NCI-H524 treated with DMSO at 0.1 percent for 48 hours (cell line): ENCODE results near the gene ZHX3.

Experiments
- DNase-seq: peaks from one replicate; lab custom pipeline; 2025; lab: John Stamatoyannopoulos, UW

Gene ZHX3, protein sequence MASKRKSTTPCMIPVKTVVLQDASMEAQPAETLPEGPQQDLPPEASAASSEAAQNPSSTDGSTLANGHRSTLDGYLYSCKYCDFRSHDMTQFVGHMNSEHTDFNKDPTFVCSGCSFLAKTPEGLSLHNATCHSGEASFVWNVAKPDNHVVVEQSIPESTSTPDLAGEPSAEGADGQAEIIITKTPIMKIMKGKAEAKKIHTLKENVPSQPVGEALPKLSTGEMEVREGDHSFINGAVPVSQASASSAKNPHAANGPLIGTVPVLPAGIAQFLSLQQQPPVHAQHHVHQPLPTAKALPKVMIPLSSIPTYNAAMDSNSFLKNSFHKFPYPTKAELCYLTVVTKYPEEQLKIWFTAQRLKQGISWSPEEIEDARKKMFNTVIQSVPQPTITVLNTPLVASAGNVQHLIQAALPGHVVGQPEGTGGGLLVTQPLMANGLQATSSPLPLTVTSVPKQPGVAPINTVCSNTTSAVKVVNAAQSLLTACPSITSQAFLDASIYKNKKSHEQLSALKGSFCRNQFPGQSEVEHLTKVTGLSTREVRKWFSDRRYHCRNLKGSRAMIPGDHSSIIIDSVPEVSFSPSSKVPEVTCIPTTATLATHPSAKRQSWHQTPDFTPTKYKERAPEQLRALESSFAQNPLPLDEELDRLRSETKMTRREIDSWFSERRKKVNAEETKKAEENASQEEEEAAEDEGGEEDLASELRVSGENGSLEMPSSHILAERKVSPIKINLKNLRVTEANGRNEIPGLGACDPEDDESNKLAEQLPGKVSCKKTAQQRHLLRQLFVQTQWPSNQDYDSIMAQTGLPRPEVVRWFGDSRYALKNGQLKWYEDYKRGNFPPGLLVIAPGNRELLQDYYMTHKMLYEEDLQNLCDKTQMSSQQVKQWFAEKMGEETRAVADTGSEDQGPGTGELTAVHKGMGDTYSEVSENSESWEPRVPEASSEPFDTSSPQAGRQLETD

DNA sequence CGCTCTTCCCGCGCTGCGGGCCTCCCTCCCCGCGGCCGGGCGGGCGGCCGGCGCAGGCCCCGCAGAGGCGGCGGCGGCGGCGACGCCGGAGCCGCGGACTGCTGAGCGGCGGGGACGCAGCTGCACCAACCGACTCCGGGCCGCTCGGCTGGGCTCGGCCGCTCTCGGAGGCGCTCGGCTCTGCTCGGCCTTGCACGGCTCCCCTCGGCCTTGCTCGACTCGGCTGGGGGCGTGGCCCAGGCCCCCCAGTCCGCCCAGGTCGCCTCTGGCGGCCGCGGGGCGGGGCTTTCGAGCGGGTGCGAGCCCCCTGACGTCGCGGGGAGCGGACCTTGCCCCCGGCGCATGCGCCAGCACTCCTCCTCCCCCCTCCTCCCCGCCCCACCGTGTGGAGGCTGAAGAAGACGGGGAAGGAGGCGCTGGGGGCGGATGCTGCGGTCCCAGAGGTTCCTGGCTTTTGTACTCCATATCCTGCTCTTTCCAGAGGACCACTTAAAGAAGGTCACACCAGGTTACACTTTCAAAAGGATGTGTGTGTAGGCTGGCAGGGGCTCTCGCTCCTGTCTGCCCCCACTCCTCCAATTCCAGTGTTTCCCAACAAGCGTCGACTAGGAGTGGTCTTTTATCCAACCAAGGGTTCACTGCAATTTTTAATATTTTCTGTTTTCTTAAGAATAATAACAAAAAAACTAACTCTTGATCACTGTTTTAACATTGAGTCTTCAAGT is at the start of gene ZHX3:
Gene ZHX3, minus strand, starts transcription at position 186 of the 725 bp plus-strand sequence. CDS start 112,815 bp downstream, outside the sequence.
- peak; percentile 80 for DNase-seq

DNA sequence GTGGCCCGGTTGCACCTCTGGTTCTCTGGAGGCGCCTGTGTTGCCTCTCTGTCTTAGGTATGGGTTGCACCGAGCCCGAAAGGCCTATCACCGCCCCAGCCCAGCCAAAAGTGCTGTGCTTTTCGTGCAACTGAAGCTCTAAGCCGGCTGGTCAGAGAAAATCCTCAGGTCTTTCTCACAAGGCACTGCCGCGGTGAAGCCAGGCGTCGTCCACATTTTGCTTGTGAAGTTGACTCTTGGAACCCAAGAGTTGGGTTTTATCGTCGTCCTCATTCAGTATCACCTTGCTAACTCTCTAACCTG is 49.8 kb upstream of the ZHX3 start:
- DNase-seq = no peak

DNA sequence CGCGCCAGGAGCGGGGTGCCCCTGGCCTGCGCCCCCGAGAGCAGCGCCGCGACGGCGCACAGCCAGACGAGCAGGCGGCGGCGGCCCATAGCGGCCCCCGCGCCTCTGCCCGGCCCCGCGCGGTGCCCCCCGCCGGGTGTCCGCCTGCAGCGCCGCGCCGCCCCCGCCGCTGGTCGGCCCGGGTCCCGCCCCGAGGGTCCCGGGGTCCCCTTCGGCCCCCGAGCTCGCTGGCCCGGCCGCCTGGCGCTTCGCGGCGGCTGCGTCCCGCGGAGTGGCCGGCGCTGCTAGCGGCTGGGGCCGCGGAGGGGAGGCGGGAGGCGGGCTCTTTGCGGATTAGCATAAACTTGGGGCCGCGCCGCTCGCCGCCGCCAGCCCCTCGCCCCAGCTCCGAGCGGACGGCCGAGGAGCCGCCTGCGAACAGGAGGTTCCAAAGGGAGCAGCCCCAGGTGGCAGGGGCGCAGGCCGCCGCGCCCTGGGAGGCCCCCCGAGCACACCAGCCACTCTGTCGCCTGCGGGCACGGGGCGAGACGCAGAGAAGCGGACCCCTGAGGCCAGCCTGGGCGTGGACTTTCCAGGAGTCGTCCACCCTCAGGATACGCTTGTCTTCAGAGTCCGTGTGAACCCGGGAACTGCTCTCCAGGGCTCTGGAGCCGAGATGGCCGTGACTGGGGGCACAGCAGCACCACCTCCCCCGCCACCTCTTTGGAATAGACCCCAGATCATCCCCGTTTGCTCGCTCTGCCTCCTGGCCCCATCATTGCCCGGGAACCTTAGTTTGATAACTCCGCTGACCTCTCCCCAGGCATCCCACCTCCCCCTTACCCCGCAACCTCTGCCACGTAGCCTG is 49.2 kb upstream of the ZHX3 start, which contains the start of gene EMILIN3:
Gene EMILIN3, minus strand, starts transcription at position 273 of the 847 bp plus-strand sequence. Its CDS starts 184 bp downstream, at position 89.
- DNase-seq = no peak

DNA sequence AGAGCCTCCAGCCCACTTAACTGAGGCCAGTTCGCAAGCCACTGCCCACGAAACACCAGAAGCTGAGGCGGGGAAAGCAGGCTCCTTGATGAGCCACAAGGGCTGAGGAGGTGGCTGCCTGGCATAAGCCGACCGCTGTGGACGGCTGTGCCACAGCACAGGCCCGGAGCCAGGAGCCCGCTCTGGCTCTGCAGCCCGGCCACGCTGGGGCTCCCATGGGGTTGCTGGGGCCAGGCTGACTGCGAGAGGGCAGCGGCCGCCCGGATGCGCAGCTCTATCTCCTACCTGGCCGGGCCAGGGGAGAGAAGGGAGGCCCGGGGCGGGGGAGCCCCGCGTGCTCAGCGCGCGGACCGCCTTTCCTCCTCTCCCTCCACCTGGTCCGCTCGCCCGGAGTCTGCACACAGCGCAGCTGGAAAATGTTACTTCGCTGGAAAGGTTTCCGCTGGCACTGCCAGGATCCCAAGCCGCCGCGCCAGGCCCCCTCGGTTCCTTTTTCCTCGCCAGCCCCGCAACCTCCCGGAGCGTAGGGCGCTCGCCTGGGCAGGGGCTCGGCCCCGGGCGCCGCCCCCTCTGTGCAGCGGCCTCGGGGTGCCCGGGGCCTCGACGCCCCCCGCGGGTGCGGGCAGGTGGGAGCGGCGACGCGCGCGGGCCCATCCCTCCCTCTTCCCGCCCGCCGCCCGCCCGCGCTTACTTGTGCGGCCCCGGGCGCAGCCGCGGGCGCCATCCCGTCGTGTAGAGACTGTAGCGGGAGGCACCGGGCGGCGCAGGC is 48.4 kb upstream of the ZHX3 start:
- DNase-seq = no peak

DNA sequence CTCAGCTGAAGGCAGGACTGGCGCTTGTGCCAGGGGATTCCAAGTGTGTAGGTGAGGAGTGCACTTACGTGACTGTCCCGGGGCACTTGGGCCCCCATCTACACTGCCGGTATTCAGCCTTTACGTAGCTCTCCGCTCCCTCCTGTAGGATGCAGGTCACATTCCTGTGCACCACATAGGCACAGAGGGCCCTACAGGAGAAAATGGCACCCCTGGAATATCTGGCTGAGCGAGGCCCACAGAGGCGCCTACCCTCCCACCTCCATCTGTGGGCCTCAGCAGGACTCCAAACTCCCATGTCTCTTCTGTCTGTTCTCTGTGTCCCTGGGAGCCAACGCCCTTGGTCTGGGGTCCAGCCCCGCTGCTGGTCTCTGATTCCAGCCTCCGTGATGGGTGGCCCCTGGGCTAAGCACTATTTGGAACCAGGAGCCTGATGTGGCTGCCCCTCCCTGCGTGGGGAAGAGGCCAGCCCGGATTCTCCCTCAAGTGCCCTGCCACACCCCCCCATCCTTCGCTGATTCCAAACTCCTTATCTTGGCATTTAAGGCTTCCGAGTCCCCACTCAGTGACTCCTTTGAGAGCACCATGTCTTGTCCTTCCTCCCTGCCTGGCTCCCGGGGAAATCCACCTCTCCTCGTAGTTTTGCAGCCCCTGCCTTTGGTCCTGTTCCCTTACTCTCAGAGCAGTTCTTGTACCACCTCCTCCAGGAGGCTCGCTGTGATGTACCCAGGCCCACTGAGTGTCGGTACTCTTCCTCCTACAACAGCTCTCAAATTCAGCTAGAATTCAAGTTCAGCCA is 47.6 kb upstream of the ZHX3 start:
- DNase-seq = no peak

DNA sequence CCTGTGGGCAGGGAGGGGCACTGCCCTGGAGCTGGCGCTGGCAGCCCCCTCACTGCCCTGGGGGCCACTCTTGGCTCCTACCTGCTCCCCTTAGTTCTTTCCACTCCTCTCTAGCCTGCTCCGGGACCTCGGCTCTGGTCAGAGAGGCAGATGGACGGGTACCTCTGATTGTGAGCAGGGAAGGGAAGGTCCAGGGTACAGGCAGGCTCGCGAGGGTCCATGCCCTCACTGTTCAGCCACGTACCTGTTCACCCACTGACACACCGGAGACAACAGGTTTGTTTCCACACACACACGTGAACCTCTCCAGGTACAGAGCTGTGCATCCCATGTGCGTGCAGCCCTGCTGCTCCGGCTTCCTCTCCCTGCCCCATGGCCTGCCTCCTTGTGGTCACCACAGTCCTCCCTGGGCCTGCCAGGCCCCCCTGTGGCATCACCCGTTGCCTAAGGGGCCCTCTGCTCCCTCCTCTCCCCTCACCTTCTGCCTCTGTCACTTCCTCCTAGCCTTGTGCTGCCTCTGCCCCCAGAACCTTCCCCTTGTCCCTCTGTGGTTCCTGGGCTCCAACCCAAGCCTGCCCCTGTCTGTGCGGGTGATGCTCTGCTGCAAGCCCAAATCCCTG is 46.8 kb upstream of the ZHX3 start:
- no peak for DNase-seq

DNA sequence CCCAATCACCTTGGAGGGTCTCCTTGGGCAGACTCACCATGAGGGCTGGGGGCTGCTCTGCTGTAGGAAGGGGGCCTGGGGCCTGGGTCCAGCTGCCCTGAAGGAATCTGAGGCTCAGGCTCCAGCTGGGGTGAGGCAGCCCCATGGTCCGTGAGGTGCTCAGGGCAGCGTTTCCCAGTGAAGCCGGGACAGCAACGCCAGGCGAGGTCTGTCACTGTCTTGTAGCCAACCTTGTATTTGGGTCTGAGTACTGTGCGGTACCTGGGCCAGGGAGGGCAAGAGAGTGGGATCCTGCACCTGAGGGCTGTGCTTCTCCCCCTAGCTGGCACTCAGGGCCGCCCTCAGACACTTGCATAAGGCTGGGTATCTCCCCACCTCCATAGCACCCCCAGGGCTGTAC is 46.1 kb upstream of the ZHX3 start:
- DNase-seq = no peak

DNA sequence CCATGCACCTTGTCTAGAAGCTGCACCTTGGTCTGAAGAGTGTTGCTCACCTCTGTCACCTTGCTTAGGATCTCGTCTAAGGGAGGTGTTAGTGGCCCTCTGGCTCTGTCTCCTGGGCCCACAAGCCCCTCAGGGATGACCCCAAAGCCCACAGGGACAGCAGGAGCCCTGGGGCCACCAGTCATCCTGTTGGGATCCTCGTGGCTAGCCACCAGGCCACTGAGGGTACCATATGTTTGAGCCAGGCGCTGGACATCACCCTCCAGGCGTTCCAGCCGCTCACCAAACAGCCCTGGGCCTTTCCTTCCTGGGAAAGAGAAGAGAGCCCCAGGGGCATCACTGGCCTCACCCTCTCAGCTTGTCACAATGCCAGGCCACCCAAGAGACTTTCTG is 45.2 kb upstream of the ZHX3 start:
- no peak for DNase-seq

DNA sequence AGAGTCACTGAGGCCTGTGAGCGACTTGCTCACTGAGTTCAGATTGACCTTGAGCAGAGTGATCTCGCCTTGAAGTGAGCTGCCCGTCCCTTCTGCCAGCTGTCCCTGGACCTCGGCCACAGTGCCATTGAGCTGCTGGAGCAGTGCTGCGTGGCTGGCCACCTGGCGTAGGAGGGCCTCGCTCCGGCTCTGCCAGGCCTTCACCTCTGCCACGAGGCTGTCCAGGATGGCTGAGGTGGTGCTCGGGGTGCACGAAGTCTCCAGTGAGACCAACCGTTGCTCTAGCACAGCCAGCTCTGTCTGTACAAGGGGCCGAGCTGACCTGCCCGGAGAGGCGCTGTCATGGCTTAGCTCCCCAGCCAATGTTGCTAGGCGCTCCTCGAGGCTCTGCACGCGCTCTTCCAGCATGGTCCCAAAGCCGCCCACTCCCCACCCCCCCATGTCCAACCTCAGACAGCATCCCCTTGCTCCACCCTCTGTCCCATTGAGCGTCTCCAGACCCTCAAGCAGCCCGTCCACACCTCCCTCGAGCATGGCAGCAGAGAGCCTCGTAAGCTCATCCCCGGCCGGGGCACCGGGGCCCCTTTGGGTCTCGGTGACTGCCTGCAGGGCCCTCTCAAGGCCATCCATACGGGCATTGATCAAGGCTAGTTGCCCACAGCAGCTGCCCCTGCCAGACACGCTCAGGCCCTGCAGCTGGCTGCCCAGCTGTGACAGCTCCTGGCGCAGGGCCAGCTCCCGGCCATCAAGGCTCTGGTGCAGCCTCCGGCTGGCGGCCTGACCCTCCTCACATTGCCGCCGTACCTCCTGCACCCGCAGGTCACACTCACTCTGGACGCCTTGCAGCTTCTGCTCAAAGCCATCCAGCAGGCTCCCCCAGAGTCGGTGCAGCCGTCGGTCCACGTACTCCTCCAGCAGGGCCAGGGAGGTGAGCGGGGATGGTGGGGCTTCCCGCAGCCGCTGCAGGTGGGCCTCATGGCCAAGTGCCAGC is 44.5 kb upstream of the ZHX3 start:
- no peak for DNase-seq

DNA sequence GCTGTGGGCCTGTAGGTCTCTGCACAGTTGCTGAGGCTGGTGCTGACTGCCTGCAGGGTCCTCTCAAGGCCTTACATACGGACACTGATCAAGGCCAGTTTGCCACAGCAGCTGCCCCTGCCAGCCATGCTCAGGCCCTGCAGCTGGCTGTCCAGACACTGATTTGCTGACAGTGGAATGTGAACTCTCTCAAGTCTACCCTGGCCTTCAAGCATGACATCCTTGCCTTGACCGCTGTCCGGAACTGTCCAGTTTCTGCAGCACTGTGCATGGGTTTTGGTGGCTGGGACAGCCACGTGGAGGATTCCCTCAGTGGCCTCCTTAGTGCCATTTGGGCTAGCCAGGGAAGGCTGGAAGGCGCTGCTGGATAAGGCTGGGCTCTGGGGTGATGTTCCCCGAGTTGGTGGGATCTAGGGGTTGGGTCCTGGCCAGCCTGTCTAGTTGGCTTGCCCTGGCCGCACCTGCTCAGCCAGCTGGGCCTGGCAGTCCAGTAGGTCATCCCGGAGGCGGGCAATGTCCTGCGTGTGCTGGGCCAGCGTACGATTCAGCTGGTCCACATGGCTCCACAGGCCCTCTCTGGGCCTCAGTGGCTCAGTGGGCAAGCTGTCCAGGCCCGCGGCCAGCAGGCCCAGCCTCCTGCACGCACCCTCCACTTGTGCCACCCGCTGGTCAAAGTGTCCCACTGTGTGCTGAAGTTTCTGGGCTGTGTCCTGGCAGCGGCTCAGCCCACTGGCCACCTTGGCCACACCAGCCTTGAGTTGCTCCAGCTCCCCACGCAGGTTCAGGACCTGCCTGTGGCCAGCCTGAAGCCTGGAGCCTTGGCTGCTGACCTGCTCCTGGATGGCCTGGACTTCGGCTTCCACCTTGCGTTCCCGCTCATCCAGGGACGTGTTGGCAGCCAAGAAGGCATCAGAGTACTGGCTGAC is 43.6 kb upstream of the ZHX3 start:
- DNase-seq = no peak

DNA sequence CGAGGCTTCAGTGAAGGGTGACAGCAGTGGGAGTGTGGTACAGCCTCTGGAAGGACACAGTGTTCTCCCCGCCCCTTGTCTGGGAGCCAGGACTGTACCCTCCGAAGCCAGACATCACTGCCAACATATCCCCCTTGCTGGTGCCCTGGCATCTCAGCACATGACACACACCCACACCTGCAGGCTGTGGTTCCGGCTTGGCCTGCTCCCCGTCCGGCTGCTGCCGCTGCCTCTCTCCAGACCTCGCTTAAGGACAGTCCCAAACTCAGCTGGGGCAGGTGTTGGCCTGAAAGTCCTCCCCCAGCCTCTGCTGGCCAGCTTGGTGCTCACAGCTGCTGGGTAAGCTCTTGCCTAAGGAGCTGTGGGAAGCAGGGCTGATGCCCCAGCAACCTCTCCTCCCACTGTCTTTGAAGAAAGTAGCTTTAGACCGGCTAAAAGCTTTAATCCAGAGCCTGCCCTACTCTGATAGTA is 42.0 kb upstream of the ZHX3 start:
- no peak for DNase-seq

DNA sequence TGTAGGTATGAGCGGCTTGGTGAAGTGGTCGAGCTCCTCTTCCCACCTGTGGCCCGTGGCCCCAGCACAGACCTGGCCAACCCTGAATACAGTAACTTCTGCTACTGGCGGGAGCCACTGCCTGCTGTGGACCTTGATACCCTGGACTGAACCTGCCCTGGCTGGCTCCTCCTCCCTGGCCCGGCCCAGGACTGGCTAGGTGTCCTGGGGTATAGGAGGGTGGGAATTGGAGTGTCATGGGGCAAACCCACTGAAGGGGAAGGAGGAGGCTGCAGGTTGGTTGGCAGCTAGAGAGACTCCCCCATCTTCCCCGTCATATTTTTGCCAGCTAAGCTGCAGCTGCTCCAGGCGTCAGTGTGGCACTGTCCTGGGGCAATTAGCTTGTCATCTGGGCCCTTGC is 41.2 kb upstream of the ZHX3 start:
- no peak for DNase-seq

DNA sequence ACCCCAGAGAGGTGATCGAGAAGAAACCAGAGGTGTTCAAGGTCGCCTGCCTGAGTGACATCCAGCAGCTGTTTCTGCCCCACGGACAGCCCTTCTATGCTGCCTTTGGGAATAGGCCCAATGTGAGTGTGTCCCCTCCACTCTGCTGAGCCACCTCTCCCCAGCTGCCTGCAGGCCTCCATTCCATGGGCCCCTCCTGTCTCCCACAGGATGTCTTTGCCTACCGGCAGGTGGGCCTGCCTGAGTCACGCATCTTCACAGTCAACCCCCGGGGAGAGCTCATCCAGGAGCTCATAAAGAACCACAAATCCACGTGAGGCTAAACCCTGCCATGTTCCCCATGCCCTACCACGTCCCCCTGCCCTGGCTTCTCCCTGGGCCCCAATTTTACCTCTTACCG is 40.7 kb upstream of the ZHX3 start:
- DNase-seq = no peak

DNA sequence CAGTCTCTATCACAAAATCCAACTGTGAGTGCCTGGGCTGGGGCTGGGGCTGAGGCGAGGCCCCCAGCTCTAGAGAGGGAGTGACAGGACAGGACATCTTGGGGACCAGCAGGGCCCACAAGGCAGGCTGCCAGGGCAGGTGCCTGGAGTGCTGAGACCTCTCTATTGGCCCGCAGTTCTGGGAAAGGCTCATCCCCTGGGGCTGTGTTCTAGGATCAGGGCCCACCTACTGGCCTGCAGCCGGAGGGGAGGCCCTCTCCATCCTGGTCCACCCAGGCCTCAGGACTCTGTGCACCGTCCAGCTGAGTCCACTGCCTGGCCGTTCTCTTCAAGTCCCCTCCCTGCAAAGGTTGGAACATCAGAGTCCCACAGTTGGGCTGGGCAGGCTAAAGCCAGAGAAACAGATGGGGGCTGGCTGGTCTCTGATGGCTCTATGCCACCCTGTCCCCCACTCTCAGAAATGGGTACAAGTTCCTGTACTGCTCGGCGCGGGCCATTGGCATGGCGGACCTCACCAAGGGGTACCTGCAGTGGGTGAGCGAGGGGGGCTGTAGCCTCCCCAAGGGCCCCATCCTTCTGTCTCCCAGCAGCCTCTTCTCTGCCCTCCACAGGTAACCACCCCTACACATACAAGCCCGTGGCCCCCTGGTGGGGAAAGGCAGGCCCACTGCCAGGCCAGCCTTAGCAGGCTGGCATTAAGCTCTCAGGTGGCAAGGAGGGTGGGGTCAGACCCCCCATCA is 40.1 kb upstream of the ZHX3 start:
- no peak for DNase-seq

DNA sequence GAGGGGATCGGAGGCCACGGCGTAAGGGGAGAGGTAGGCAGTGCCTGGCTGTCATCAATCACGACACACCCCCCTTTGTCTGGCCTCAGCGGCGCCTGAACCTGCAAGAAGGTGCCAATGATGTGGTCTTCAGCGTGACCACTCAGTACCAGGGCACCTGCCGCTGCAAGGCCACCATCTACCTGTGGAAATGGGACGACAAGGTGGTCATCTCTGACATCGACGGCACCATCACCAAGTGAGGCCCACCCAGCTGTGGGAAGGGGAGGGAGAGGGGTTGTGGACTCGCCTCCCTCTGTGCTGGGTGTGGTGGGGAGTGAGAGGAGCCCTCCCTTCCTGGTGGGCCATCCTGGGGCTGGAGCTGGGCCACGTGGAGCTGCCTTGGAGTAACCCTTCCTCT is 39.4 kb upstream of the ZHX3 start:
- no peak for DNase-seq

DNA sequence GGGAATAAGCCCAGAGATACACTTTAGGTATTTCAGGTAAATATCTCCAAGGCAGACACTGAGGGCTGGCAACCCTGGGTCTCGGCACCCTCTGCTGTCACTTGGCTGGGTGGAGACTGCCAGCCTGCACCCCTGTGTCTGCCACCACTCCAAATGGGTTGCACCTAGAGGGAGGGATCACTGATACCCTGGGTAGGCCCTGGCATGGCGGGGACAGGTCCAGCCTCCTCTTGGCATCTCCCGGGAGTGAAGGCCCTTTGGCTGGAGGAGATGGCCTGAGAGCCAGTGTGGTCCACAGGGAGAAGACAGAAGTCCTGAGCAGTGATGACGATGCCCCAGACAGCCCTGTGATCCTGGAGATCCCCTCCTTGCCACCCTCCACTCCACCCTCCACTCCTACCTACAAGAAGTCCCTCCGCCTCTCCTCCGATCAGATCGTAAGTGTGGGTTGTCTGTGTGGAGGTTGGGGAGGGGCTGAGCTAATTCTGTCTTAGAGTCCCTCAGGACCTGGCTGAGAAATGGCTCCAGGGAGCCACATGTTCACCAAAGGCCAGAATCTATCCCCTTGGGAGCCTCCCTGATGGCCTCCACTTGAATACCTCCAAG is 38.2 kb upstream of the ZHX3 start:
- DNase-seq = no peak
